Tibial artery (tissue), 4 donors: ENCODE data around the gene OR51F2.

Source experiments
- DNase-seq, 2 donors: peaks; one replicate each; pipeline ENCODE4 v3.0.0-alpha.2; 2019
- H3K27ac ChIP-seq, 2 donors: fragments of 200-600 bp; sonication (generic) in 1 of 2; 1 replicate in 1 of 2; 2 replicates in 1 of 2; pipeline ENCODE4 v1.5.1; 2018 to 2019; ENCODE audit warnings: mild to moderate bottlenecking in 1 of 2
- H3K27me3 ChIP-seq, 2 donors: fragments of 200-600 bp; sonication (generic) in 1 of 2; one replicate each; pipeline versions ENCODE4 v1.5.1 to v1.6.0; 2016 to 2019
- H3K36me3 ChIP-seq, 3 donors: fragments of 200-600 bp; sonication (generic) in 2 of 3; one replicate each; pipeline ENCODE4 v1.5.1; 2016 to 2019; ENCODE audit warnings: mild to moderate bottlenecking in 2 of 3
- H3K4me1 ChIP-seq, 4 donors: fragments of 200-600 bp; sonication (generic) in 2 of 4; 1 replicate in 3 of 4; 2 replicates in 1 of 4; pipeline ENCODE4 v1.5.1; 2016 to 2019
- H3K4me3 ChIP-seq, 2 donors: fragments of 200-600 bp; sonication (generic) in 1 of 2; 1 replicate in 1 of 2; 2 replicates in 1 of 2; pipeline ENCODE4 v1.5.1; 2018 to 2019; ENCODE audit warnings: mild to moderate bottlenecking in 2 of 2
- H3K9me3 ChIP-seq, 3 donors: fragments of 200-600 bp; sonication (generic) in 1 of 3; one replicate each; pipeline ENCODE4 v1.5.1; 2016 to 2019
- intact Hi-C: fragments of 100-400 bp; cut with DNase I; formaldehyde crosslinking; loops from one replicate; pipeline ENCODE4 v1.15.0; 2023; ENCODE audit warnings: low total_unique reads
- TF ChIP-seq, protein P1 (sequence below), 2 experiments: fragments of 200-600 bp in 1 of 2; fragments of 450-650 bp in 1 of 2; IDR thresholded peaks; one replicate each; pipeline ENCODE4 v1.5.1; 2017 to 2019; ENCODE audit warnings: antibody characterized with exemption in 2 of 2, mild to moderate bottlenecking in 1 of 2, moderate library complexity in 1 of 2

Gene OR51F2

DNA sequence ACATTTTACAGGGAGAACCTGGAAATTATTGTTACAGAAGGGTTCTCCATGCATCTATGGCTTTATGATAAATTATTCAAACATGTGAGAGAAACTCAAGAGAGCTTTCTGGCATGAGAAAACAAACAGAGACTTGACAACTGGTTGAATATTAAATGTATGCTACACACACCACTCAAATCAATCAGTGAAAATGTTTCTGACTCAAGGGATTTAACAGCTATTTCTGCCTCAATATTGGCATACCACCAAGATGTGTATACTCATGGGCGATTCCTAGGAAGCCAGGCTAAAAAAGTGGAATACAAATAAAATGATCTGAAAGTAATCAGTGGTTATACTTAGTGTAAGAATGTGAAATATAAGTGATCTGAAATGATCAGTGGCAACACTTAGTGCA is 44.7 kb downstream of the OR51F2 start:
- TF ChIP-seq, protein P1, sequence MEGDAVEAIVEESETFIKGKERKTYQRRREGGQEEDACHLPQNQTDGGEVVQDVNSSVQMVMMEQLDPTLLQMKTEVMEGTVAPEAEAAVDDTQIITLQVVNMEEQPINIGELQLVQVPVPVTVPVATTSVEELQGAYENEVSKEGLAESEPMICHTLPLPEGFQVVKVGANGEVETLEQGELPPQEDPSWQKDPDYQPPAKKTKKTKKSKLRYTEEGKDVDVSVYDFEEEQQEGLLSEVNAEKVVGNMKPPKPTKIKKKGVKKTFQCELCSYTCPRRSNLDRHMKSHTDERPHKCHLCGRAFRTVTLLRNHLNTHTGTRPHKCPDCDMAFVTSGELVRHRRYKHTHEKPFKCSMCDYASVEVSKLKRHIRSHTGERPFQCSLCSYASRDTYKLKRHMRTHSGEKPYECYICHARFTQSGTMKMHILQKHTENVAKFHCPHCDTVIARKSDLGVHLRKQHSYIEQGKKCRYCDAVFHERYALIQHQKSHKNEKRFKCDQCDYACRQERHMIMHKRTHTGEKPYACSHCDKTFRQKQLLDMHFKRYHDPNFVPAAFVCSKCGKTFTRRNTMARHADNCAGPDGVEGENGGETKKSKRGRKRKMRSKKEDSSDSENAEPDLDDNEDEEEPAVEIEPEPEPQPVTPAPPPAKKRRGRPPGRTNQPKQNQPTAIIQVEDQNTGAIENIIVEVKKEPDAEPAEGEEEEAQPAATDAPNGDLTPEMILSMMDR (IDR thresholded peaks at IDR 0.05) = no peak
- Histone ChIP-seq H3K36me3 (no peaks in the 10 kb centered on the region), H3K4me1 (no peaks in the 10 kb centered on the region), H3K27me3 (no peaks in the 10 kb centered on the region), H3K4me3 (no peak overlapping the region), H3K9me3 (no peaks in the 10 kb centered on the region), H3K27ac (no peak overlapping the region)
- no peak for DNase-seq
- intact Hi-C loops = no loop called here
